Erythroblast (primary cell): Measurements from ENCODE around the gene CASP8.

Source experiments
- GATA1 ChIP-seq: IDR thresholded peaks from 2 replicates; pipeline ENCODE4 v1.6.1; 2011; ENCODE audit warnings: low read depth, mild to moderate bottlenecking, control low read depth, low read length, moderate library complexity
- POLR2A ChIP-seq: IDR thresholded peaks from 2 replicates; pipeline ENCODE4 v1.6.1; 2011; ENCODE audit warnings: mild to moderate bottlenecking, low read length

GRCh38 chr2:201262718-201263117 is 2.4 kb downstream of the CASP8 start:
- no peak for TF ChIP-seq POLR2A
- no peak for TF ChIP-seq GATA1
